C4-2B (cell line): ENCODE results near the gene RXRA.

Experiments used
- H3K27ac ChIP-seq: fragments of 450-650 bp; 2 replicates; pipeline ENCODE4 v1.5.1; 2017
- CTCF ChIP-seq: fragments of 450-650 bp; conservative IDR thresholded peaks from 2 replicates; pipeline ENCODE4 v1.5.1; 2017; ENCODE audit warnings: mild to moderate bottlenecking
- ZFX ChIP-seq: fragments of 450-650 bp; IDR thresholded peaks from 2 replicates; pipeline ENCODE4 v1.6.1; 2017

The RXRA gene

GRCh38 chr9:134425401-134425800, 99.1 kb downstream of the RXRA start:
- no peak for TF ChIP-seq CTCF
- no peak for TF ChIP-seq ZFX
- no peak overlapping the region for H3K27ac ChIP-seq

GRCh38 chr9:134425812-134426211, 99.6 kb downstream of the RXRA start:
- H3K27ac ChIP-seq = no peak overlapping the region
- TF ChIP-seq ZFX (no peak), CTCF (no peak)

GRCh38 chr9:134426436-134426835, 100.2 kb downstream of the RXRA start:
- no peak overlapping the region for H3K27ac ChIP-seq
- TF ChIP-seq CTCF (no peak), ZFX (no peak)

GRCh38 chr9:134427153-134427782, 101.0 kb downstream of the RXRA start:
- no peak overlapping the region for H3K27ac ChIP-seq
- no peak for TF ChIP-seq ZFX
- no peak for TF ChIP-seq CTCF

- TF ChIP-seq ZFX (no peak), CTCF (no peak)
- H3K27ac ChIP-seq = no peak overlapping the region
These were observed 102.3 kb downstream of the RXRA start for GRCh38 chr9:134428559-134428958.

- TF ChIP-seq ZFX (no peak), CTCF (no peak)
These were observed 102.8 kb downstream of the RXRA start for GRCh38 chr9:134429007-134429406.

GRCh38 chr9:134429481-134429880, 103.2 kb downstream of the RXRA start:
- no peak for TF ChIP-seq CTCF
- TF ChIP-seq ZFX = no peak
- H3K27ac ChIP-seq = no peak overlapping the region

More at GRCh38 chr9:134429007-134429406, 102.8 kb downstream of the RXRA start:
- no peak overlapping the region for H3K27ac ChIP-seq
